PC-9 (cell line): ENCODE measurements around the gene IRF4. TPM values are rescaled to one million over a fixed set of nuclear protein-coding genes. Genes with fewer than 3 reads are reported as not detected.

Source experiments
- BruUV-seq: library from RNA; stranded (reverse); fragments of 400-500 nt; replicated peaks from 2 replicates; lab custom pipeline; 2021; lab: Mats Ljungman, UMichigan
- CTCF ChIA-PET: fragments of 300-600 bp; sonication (Branson Sonifier 250); formaldehyde crosslinking; loops from one replicate; lab custom pipeline; 2022; ENCODE audit warnings: antibody characterized with exemption; lab: Charles Lee
- POLR2A ChIA-PET: fragments of 300-600 bp; sonication (Branson Sonifier 250); formaldehyde crosslinking; loops from one replicate; lab custom pipeline; 2022; ENCODE audit warnings: antibody characterized with exemption; ENCODE audit not compliant: unreplicated experiment; lab: Charles Lee
- DNase-seq, 2 experiments: peaks; one replicate each; pipeline versions ENCODE4 v3.0.0 to v3.0.0-alpha.2; 2015 to 2022; ENCODE audit warnings: mixed read lengths in 1 of 2
- H2AFZ ChIP-seq: fragments of 200-600 bp; sonication (generic); 2 replicates; pipeline ENCODE4 v1.8.1; 2017; ENCODE audit warnings: antibody characterized with exemption
- H3F3A ChIP-seq: fragments of 200-600 bp; sonication (generic); 2 replicates; pipeline ENCODE4 v1.8.1; 2017; ENCODE audit warnings: antibody characterized with exemption, mild to moderate bottlenecking, low read depth; ENCODE audit not compliant: insufficient read depth
- H3K27ac ChIP-seq: fragments of 200-600 bp; sonication (generic); 2 replicates; pipeline ENCODE4 v1.6.1; 2016; ENCODE audit warnings: mixed run types
- H3K27me3 ChIP-seq: fragments of 200-600 bp; sonication (generic); 2 replicates; pipeline ENCODE4 v1.6.1; 2016; ENCODE audit warnings: low read depth, mixed run types; ENCODE audit not compliant: insufficient read depth
- H3K36me3 ChIP-seq: fragments of 200-600 bp; sonication (generic); 2 replicates; pipeline ENCODE4 v1.6.1; 2016; ENCODE audit warnings: low read depth, mixed run types
- H3K4me1 ChIP-seq: fragments of 200-600 bp; sonication (generic); replicated peaks from 2 replicates; pipeline ENCODE4 v1.6.1; 2016; ENCODE audit warnings: mixed run types; ENCODE audit not compliant: insufficient read depth
- H3K4me2 ChIP-seq: fragments of 200-600 bp; sonication (generic); 2 replicates; pipeline ENCODE4 v1.6.1; 2017; ENCODE audit warnings: mixed run types
- H3K4me3 ChIP-seq: fragments of 200-600 bp; sonication (generic); 2 replicates; pipeline ENCODE4 v1.6.1; 2016; ENCODE audit warnings: mixed run types
- H3K79me2 ChIP-seq: fragments of 200-600 bp; sonication (generic); 2 replicates; pipeline ENCODE4 v1.6.1; 2017; ENCODE audit warnings: low read depth, mixed run types
- H3K9me2 ChIP-seq: fragments of 200-600 bp; sonication (generic); 2 replicates; pipeline ENCODE4 v1.8.1; 2017; ENCODE audit warnings: mild to moderate bottlenecking; ENCODE audit not compliant: insufficient read depth
- H3K9me3 ChIP-seq: fragments of 200-600 bp; sonication (generic); 2 replicates; pipeline ENCODE4 v1.8.1; 2016; ENCODE audit warnings: low read depth; ENCODE audit not compliant: insufficient read depth
- H4K20me1 ChIP-seq: fragments of 200-600 bp; sonication (generic); 2 replicates; pipeline ENCODE4 v1.8.1; 2017; ENCODE audit not compliant: insufficient read depth
- CTCF ChIP-seq: fragments of 200-600 bp; sonication (generic); conservative IDR thresholded peaks from 2 replicates; pipeline ENCODE4 v1.6.1; 2017; ENCODE audit warnings: mixed run types, antibody characterized with exemption, mild to moderate bottlenecking, moderate library complexity
- EZH2 ChIP-seq: fragments of 200-600 bp; sonication (generic); IDR thresholded peaks from 2 replicates; pipeline ENCODE4 v1.8.0; 2017; ENCODE audit warnings: antibody characterized with exemption, low read depth
- intact Hi-C: fragments of 100-400 bp; cut with micrococcal nuclease; formaldehyde crosslinking; loops from one replicate; pipeline ENCODE4 v1.10.0; 2022; ENCODE audit not compliant: unreplicated experiment
- total RNA-seq: library from RNA; stranded (reverse); gene quantifications from 2 replicates; pipeline ENCODE4 v1.2.3, GENCODE V29; 2021

IRF4 gene
- total RNA-seq, 1 experiment from 2014 or later, result not detected

GRCh38 chr6:451847-452246, 60.3 kb downstream of the IRF4 start:
- no peaks in the 10 kb centered on the region for H3K36me3 ChIP-seq

GRCh38 chr6:452301-453067, 60.9 kb downstream of the IRF4 start:
- POLR2A ChIA-PET, result no interaction called here
- peaks cover 38% of the 10 kb centered on the region for H3K27me3 ChIP-seq
- CTCF ChIA-PET, result interaction anchor here (0.6 kb wide), 1 partner anchor 16 kb away, joined by 3 read pairs; no protein-coding TSS in a partner anchor
- no peaks in the 10 kb centered on the region for H3K9me3 ChIP-seq
- no peak overlapping the region for H3K4me2 ChIP-seq
- no TSS peak for BruUV-seq
- H3K79me2 ChIP-seq, result no peaks in the 10 kb centered on the region
- H4K20me1 ChIP-seq, result no peaks in the 10 kb centered on the region
- H3K4me3 ChIP-seq, result no peak overlapping the region
- no peaks in the 10 kb centered on the region for H3K36me3 ChIP-seq
- DNase-seq, result no peak
- no peaks in the 10 kb centered on the region for H3K4me1 ChIP-seq
- H3K27ac ChIP-seq, result no peak overlapping the region
- TF ChIP-seq CTCF (no peak), EZH2 (no peak)
- intact Hi-C loops, result no loop called here
- no peak overlapping the region for H2AFZ ChIP-seq
- H3K9me2 ChIP-seq, result no peaks in the 10 kb centered on the region
- no peaks in the 10 kb centered on the region for H3F3A ChIP-seq

More at GRCh38 chr6:451847-452246, 60.3 kb downstream of the IRF4 start:
- Histone ChIP-seq H3K4me3 (no peak overlapping the region), H3K79me2 (no peaks in the 10 kb centered on the region), H3K27me3 (peaks cover 38% of the 10 kb centered on the region), H3F3A (no peaks in the 10 kb centered on the region), H3K9me2 (no peaks in the 10 kb centered on the region), H3K4me2 (no peak overlapping the region), H4K20me1 (no peaks in the 10 kb centered on the region), H3K27ac (no peak overlapping the region), H2AFZ (no peak overlapping the region), H3K9me3 (no peaks in the 10 kb centered on the region), H3K4me1 (no peaks in the 10 kb centered on the region)
- TF ChIP-seq CTCF (no peak), EZH2 (no peak)
- POLR2A ChIA-PET, result no interaction called here
- CTCF ChIA-PET, result no interaction called here
- intact Hi-C loops, result no loop called here
- DNase-seq, result no peak
- BruUV-seq, result no TSS peak

- CTCF ChIA-PET, result interaction anchor here (0.6 kb wide), 1 partner anchor 17 kb away, joined by 3 read pairs; no protein-coding TSS in a partner anchor
- no peaks in the 10 kb centered on the region for H3K9me2 ChIP-seq
- POLR2A ChIA-PET, result interaction anchor here (0.7 kb wide), 1 partner anchor 531 kb away, joined by 3 read pairs; no protein-coding TSS in a partner anchor
- no peaks in the 10 kb centered on the region for H3K4me1 ChIP-seq
- no peak overlapping the region for H2AFZ ChIP-seq
- no peaks in the 10 kb centered on the region for H3F3A ChIP-seq
- H3K79me2 ChIP-seq, result no peaks in the 10 kb centered on the region
- no TSS peak for BruUV-seq
- no peaks in the 10 kb centered on the region for H3K36me3 ChIP-seq
- H3K27me3 ChIP-seq, result peaks cover 35% of the 10 kb centered on the region
- H3K27ac ChIP-seq, result no peak overlapping the region
- H3K4me2 ChIP-seq, result no peak overlapping the region
- intact Hi-C loops, result no loop called here
- no peaks in the 10 kb centered on the region for H3K9me3 ChIP-seq
- no peak for DNase-seq
- TF ChIP-seq EZH2 (no peak), CTCF (no peak)
- H4K20me1 ChIP-seq, result no peaks in the 10 kb centered on the region
- H3K4me3 ChIP-seq, result no peak overlapping the region
Measured at GRCh38 chr6:453152-453551, 61.6 kb downstream of the IRF4 start.
